ENCODE data around the gene ELF2.

ELF2 gene

GRCh38 chr4:139177049-139177868 is at the start of gene ELF2:
TSS of gene ELF2 (minus strand) at chr4:139177218. CDS start at chr4:139137701, 39,517 bp downstream.
- Histone ChIP-seq H3K9me3 (ENCODE audit: control insufficient read depth, low read length) (no peaks in the 10 kb centered on the region), H3K9ac (peak within 1 kb of the TSS; percentile 91), H3K79me2 (peaks cover 8% of the 10 kb centered on the region), H3K4me2 (ENCODE audit: low read length) (peak within 1 kb of the TSS; percentile 100), H3K4me3 (ENCODE audit: low read depth, low read length) (peak within 1 kb of the TSS; percentile 95), H2AFZ (peak within 1 kb of the TSS; percentile 96), H3K36me3 (ENCODE audit: control insufficient read depth, insufficient read depth, low read length) (no peaks in the 10 kb centered on the region), H3K4me1 (no peaks in the 10 kb centered on the region), H3K27me3 (ENCODE audit: control insufficient read depth, insufficient read depth, low read length) (no peaks in the 10 kb centered on the region), H3K27ac (peak within 1 kb of the TSS; percentile 98)
- TF ChIP-seq CTCF (IDR thresholded peaks at IDR 0.05): no peak

DNA sequence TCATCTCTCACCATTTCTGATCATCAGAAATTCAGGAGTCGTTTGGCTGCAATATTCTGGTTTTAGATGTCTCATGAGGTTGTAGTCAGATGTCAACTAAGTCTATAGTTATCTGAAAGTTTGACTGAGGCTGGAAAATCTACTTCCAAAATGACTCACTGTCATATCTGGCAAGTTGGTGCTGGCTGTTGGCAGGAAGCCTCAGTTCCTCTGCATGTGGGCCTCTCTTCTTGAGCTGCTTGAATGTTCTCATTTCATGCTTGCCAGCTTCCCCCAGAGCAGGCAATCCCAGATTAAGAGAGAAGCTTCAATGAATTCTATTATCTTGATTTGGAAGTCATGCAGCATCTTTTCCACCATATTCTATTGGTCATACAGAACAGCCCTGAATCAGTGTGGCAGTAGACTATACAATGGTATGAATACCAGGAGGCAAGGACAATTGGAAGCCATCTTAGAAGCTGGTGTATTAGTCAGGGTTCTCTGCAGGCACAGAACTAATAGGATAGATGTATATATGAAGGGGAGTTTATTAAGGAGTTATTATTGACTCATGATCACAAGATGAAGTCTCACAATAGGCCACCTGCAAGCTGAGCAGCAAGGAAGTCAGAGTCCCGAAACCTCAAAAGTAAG is 46.8 kb upstream of the ELF2 start:
- Histone ChIP-seq H3K4me2 (ENCODE audit: low read length) (no peak overlapping the region), H3K9ac (no peak overlapping the region), H3K9me3 (ENCODE audit: control insufficient read depth, low read length) (no peaks in the 10 kb centered on the region), H3K27ac (no peak overlapping the region), H3K36me3 (ENCODE audit: control insufficient read depth, insufficient read depth, low read length) (no peaks in the 10 kb centered on the region), H2AFZ (no peak overlapping the region), H3K4me1 (no peaks in the 10 kb centered on the region), H3K4me3 (ENCODE audit: low read depth, low read length) (no peak overlapping the region), H3K79me2 (no peaks in the 10 kb centered on the region), H3K27me3 (ENCODE audit: control insufficient read depth, insufficient read depth, low read length) (no peaks in the 10 kb centered on the region)
- no peak for TF ChIP-seq CTCF (IDR thresholded peaks at IDR 0.05)

DNA sequence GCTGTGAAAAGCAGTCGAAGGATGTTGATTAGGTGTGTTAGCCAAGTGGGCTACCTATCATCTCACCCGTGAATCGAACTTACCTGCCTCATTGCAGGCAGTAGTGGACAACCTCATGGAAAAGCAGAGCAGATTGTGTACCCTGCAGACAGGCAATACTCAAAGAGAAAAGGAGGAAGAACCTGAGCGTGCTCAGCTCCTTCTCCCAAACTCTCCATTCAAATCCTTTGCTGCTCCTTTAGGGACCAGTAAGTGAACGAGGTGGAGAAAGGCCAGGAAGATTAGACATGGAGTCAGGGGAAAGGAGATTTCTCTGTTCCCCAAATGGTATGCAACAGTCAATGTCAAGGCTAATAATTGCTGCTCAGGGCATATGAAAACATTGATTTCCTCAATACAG is 45.2 kb upstream of the ELF2 start:
- Histone ChIP-seq H3K4me1 (no peaks in the 10 kb centered on the region), H3K4me3 (ENCODE audit: low read depth, low read length) (no peak overlapping the region), H3K36me3 (ENCODE audit: control insufficient read depth, insufficient read depth, low read length) (no peaks in the 10 kb centered on the region), H3K9me3 (ENCODE audit: control insufficient read depth, low read length) (no peaks in the 10 kb centered on the region), H3K79me2 (no peaks in the 10 kb centered on the region), H2AFZ (no peak overlapping the region), H3K27me3 (ENCODE audit: control insufficient read depth, insufficient read depth, low read length) (no peaks in the 10 kb centered on the region), H3K27ac (no peak overlapping the region), H3K4me2 (ENCODE audit: low read length) (no peak overlapping the region), H3K9ac (no peak overlapping the region)
- TF ChIP-seq CTCF (IDR thresholded peaks at IDR 0.05): no peak

DNA sequence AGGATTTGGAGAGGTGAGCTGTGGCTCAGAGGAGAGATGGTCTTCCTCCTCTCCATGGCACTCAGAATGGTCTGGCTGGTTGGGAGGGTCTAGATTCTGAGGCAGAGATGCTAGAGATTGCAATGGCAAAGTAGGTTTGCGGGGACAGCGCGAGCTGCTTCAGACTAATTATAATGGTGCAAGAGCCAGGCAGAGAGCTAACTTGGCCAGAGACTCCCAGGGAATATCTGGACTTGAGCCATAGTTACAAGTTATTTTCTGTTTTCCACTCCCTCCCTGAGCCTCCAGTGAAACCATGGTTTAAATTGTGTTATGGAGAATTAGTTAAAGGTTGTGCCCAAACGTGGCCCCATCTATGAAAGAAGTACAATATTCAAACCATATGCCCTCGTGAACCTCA is 44.7 kb upstream of the ELF2 start:
- no peaks in the 10 kb centered on the region for H3K27me3 ChIP-seq (ENCODE audit: control insufficient read depth, insufficient read depth, low read length)
- no peaks in the 10 kb centered on the region for H3K9me3 ChIP-seq (ENCODE audit: control insufficient read depth, low read length)
- no peak overlapping the region for H3K4me2 ChIP-seq (ENCODE audit: low read length)
- H3K27ac ChIP-seq: no peak overlapping the region
- no peak for TF ChIP-seq CTCF (IDR thresholded peaks at IDR 0.05)
- no peaks in the 10 kb centered on the region for H3K79me2 ChIP-seq
- no peak overlapping the region for H2AFZ ChIP-seq
- no peaks in the 10 kb centered on the region for H3K4me1 ChIP-seq
- no peak overlapping the region for H3K4me3 ChIP-seq (ENCODE audit: low read depth, low read length)
- H3K9ac ChIP-seq: no peak overlapping the region
- H3K36me3 ChIP-seq (ENCODE audit: control insufficient read depth, insufficient read depth, low read length): no peaks in the 10 kb centered on the region

Data from parathyroid adenoma (tissue), 2 donors.